HepG2 (cell line): ENCODE results near the gene C9orf85. TPM values are rescaled to one million over a fixed set of nuclear protein-coding genes. Genes with fewer than 3 reads are reported as not detected.

Experiments used
- ATAC-seq: fragments of 200-7000 bp; cut with Tn5 transposase; 3 replicates; pipeline ENCODE4 v1.9.1; 2020; ENCODE audit warnings: mild to moderate bottlenecking, moderate library complexity
- BruUV-seq: library from RNA; stranded (reverse); fragments of 400-500 nt; replicated peaks from 2 replicates; lab custom pipeline; 2021; lab: Mats Ljungman, UMichigan
- CTCF ChIA-PET: fragments of 300-600 bp; formaldehyde crosslinking; extraction: SDS; loops from one replicate; lab custom pipeline; 2021; ENCODE audit warnings: low total read pairs, inconsistent platforms, low intra/inter-chr PET ratio; lab: Yijun Ruan, JAX
- POLR2A ChIA-PET: fragments of 350-600 bp; sonication (Branson Sonifier 250); formaldehyde crosslinking; loops from one replicate; lab custom pipeline; 2020; ENCODE audit warnings: antibody characterized with exemption, inconsistent platforms; lab: Yijun Ruan, JAX
- DNase-seq: peaks from one replicate; pipeline ENCODE4 v3.0.0-alpha.2; 2015; ENCODE audit warnings: low spot score
- FAIRE-seq: peaks from 3 replicates; lab custom pipeline; 2011; peaks lifted over from hg19 to GRCh38; lab: Jason Lieb, UNC
- H2AFZ ChIP-seq: one replicate; pipeline ENCODE4 v1.6.1; 2011; ENCODE audit warnings: low read length, inconsistent platforms
- H3K27ac ChIP-seq: fragments of 300-600 bp; 3 replicates; pipeline ENCODE4 v1.8.0; 2011; ENCODE audit warnings: mixed run types, mild to moderate bottlenecking, mixed read lengths, low read length, inconsistent platforms; ENCODE audit not compliant: insufficient read depth; ENCODE audit errors: extremely low read length
- H3K27me3 ChIP-seq, 2 experiments: fragments of 200-600 bp in 1 of 2; 2 replicates in 1 of 2; 3 replicates in 1 of 2; pipeline versions ENCODE4 v1.6.0 to v1.8.0; 2011; ENCODE audit warnings: low read length in 2 of 2, mild to moderate bottlenecking in 2 of 2, moderate library complexity in 2 of 2, inconsistent platforms in 1 of 2; ENCODE audit not compliant: insufficient read depth in 2 of 2, control insufficient read depth in 1 of 2
- H3K36me3 ChIP-seq, 2 experiments: fragments of 200-600 bp in 1 of 2; replicated peaks in 1 of 2; 2 replicates in 1 of 2; 3 replicates in 1 of 2; pipeline versions ENCODE4 v1.5.1 to v1.8.0; 2011; ENCODE audit warnings: low read length in 2 of 2, inconsistent platforms in 1 of 2; ENCODE audit not compliant: insufficient read depth in 2 of 2, control insufficient read depth in 1 of 2
- H3K4me1 ChIP-seq: 2 replicates; pipeline ENCODE4 v1.5.1; 2012; ENCODE audit warnings: low read length, inconsistent platforms; ENCODE audit not compliant: insufficient read depth
- H3K4me2 ChIP-seq: 2 replicates; pipeline ENCODE4 v1.6.0; 2011; ENCODE audit warnings: low read depth, low read length, inconsistent platforms
- H3K4me3 ChIP-seq, 3 experiments: fragments of 200-600 bp in 1 of 3; sonication (generic), shearing (Covaris generic) in 1 of 3; replicated peaks in 1 of 3; 2 replicates each; pipeline ENCODE4 v1.5.1; 2011 to 2016; ENCODE audit warnings: low read length in 3 of 3, inconsistent platforms in 2 of 3, low read depth in 2 of 3, mild to moderate bottlenecking in 2 of 3, control low read depth in 1 of 3, mixed read lengths in 1 of 3; ENCODE audit not compliant: insufficient read depth in 1 of 3
- H3K79me2 ChIP-seq: one replicate; pipeline ENCODE4 v1.6.1; 2011; ENCODE audit warnings: low read length, inconsistent platforms; ENCODE audit not compliant: insufficient read depth
- H3K9ac ChIP-seq: 2 replicates; pipeline ENCODE4 v1.6.0; 2011; ENCODE audit warnings: mild to moderate bottlenecking, low read depth, low read length, inconsistent platforms; ENCODE audit not compliant: insufficient read depth
- H3K9me3 ChIP-seq: 2 replicates; pipeline ENCODE4 v1.5.1; 2012; ENCODE audit warnings: mild to moderate bottlenecking, low read length
- H4K20me1 ChIP-seq: 2 replicates; pipeline ENCODE4 v1.6.0; 2011; ENCODE audit warnings: inconsistent platforms, mild to moderate bottlenecking, low read length, moderate library complexity; ENCODE audit not compliant: insufficient read depth
- FLYWCH1 ChIP-seq: sonication (generic); formaldehyde crosslinking; IDR thresholded peaks from 2 replicates; pipeline ENCODE4 v1.8.1; 2023; ENCODE audit warnings: mild to moderate bottlenecking, missing genetic modification reagents
- GFI1 ChIP-seq: sonication (generic); formaldehyde crosslinking; IDR thresholded peaks from 2 replicates; pipeline ENCODE4 v1.5.0; 2020; ENCODE audit warnings: missing genetic modification reagents, mild to moderate bottlenecking, borderline replicate concordance
- NBN ChIP-seq: fragments of 450-650 bp; conservative IDR thresholded peaks from 2 replicates; pipeline ENCODE4 v1.6.1; 2017
- TBX3 ChIP-seq: fragments of 450-650 bp; IDR thresholded peaks from 2 replicates; pipeline ENCODE4 v1.6.1; 2017; ENCODE audit warnings: antibody characterized with exemption, mild to moderate bottlenecking, inconsistent platforms, borderline replicate concordance
- XRCC5 ChIP-seq: fragments of 200-400 bp; formaldehyde crosslinking; optimal IDR thresholded peaks from 2 replicates; pipeline ENCODE3; 2017; ENCODE audit warnings: mild to moderate bottlenecking, low read length
- ZNF264 ChIP-seq: sonication (generic); formaldehyde crosslinking; IDR thresholded peaks from 2 replicates; pipeline ENCODE4 v1.4.0; 2020; ENCODE audit warnings: missing genetic modification reagents
- WGBS: methylation state at CpG from one replicate; pipeline ENCODE4 v1.1.6; 2017; ENCODE audit warnings: low lambda C conversion rate; 5-methylcytosine and 5-hydroxymethylcytosine counted together
- in situ Hi-C: cut with HindIII; loops from 2 replicates; pipeline ENCODE4 v1.10.0; 2017; ENCODE audit warnings: low pct_unique_long_range_greater_than_20kb; ENCODE audit not compliant: extremely low pct_ligation_motif_present
- intact Hi-C: fragments of 100-400 bp; cut with micrococcal nuclease; formaldehyde crosslinking; loops from one replicate; pipeline ENCODE4 v1.10.0; 2022; ENCODE audit not compliant: unreplicated experiment
- polyA plus RNA-seq, 8 experiments: library from polyadenylated mRNA; depleted of rRNA in 3 of 8; stranded (reverse) in 7 of 8; unstranded in 1 of 8; fragments of >200 nt; fragmentation: Illumina TruSeq in 4 of 8; extraction: Trizol in 4 of 8; gene quantifications; 2 replicates each; pipeline versions ENCODE4 v1.2.1 to v1.2.3, GENCODE V29; 2011 to 2016; ENCODE audit warnings: low read depth in 4 of 8, missing spikeins in 1 of 8, mixed read lengths in 1 of 8; ENCODE audit not compliant: insufficient read depth in 1 of 8
- total RNA-seq, 5 experiments: library from RNA; depleted of rRNA; stranded (reverse); fragments of >200 nt; fragmentation: Illumina TruSeq; extraction: Trizol; gene quantifications; 2 replicates each; pipeline ENCODE4 v1.2.3, GENCODE V29; 2016; ENCODE audit warnings: low read depth in 1 of 5
- TF ChIP-seq, protein P1 (sequence below): IDR thresholded peaks from 2 replicates; pipeline ENCODE4 v1.6.1; 2016; ENCODE audit warnings: mild to moderate bottlenecking, missing biosample characterization, missing genetic modification reagents
- TF ChIP-seq, protein P2 (sequence below), 2 experiments: fragments of 450-650 bp in 1 of 2; sonication (generic) in 1 of 2; formaldehyde crosslinking in 1 of 2; IDR thresholded peaks; 2 replicates each; pipeline versions ENCODE4 v1.6.1 to v1.8.0; 2016 to 2022; ENCODE audit warnings: antibody characterized with exemption in 1 of 2, mild to moderate bottlenecking in 1 of 2, missing genetic modification reagents in 1 of 2

Gene C9orf85
- total and polyA plus RNA-seq, 2 of the 13 experiments (the other 11 are each of a cell fraction or from before 2014, with no cell fraction given), result 9.9 to 13.9 TPM

DNA sequence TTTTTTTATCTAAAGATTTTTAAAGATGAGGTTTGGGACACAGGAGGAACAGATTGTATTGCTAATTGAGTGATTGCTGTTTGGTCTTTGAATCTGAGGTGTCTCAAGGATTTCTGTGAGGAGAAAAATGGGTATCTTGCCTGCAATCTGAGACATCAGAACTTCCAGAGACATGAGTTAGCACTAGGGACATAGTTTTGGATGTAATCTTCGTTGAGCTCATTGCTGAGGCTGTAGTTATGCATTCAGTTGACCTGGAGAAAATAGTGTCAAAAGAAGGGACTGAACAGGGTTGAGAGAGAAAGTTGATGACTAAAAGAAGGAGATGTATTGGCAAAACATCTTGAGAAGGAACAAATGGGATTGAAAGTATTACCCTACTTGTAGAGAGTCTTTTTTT, 24.6 kb downstream of the C9orf85 start:
- no TSS peak for BruUV-seq
- no peak overlapping the region for H3K4me3 ChIP-seq
- FAIRE-seq, result no peak
- H4K20me1 ChIP-seq, result 0 out of 2 replicates have a peak, but pooled peaks cover under 1% of the 10 kb centered on the region
- 0 out of 5 replicates have a peak, but pooled peaks cover 0 to 3% of the 10 kb centered on the region in 2 experiments for H3K36me3 ChIP-seq
- TF ChIP-seq ZNF264 (CRISPR knock-in tag), result no peak
- TF ChIP-seq, all 625 proteins: peak for 0
- no peaks in the 10 kb centered on the region for H3K9me3 ChIP-seq
- in situ Hi-C loops, result no loop called here
- H3K4me1 ChIP-seq, result peaks cover 3% of the 10 kb centered on the region
- no peak overlapping the region for H3K27ac ChIP-seq
- ATAC-seq, result no peak
- intact Hi-C loops, result no loop called here
- H3K79me2 ChIP-seq, result peaks cover 12% of the 10 kb centered on the region
- 79% methylated on average over 1 of the region's 1 CpG for WGBS
- no peaks in the 10 kb centered on the region for H3K27me3 ChIP-seq
- no peak overlapping the region for H3K9ac ChIP-seq
- no peak overlapping the region for H2AFZ ChIP-seq
- CTCF ChIA-PET, result no interaction called here
- no peak for DNase-seq
- POLR2A ChIA-PET, result interaction anchor here (1.0 kb wide), 1 partner anchor 25 kb away, joined by 4 read pairs; the partner anchor contains the start of genes ABHD17B and C9orf85
- no peak overlapping the region for H3K4me2 ChIP-seq

DNA sequence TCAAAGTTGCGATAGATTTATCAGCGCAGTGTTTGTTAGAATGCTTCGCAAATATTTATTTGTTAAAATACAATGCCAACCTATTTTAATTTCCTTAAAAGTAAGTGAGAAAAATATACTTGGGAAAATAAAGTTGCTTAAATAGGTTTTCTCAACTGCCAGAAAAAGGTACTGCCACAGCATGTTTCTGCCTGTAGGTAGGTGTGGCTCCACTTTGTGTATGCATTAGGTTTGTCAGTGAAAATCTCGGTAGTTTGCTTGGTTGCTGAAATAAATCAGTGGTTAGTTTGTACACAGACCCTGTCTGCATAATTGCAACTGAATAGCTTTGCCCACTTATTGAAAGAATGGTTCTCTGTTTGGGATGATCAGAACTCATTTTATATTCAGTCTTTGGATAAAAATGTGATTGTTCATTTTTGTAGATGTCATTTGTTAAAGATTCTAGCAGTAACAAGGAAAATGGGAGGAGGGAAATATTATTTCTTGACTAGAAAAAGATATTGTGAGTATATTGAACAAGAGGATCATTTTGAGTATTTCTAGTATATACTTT, 25.7 kb downstream of the C9orf85 start:
- no peaks in the 10 kb centered on the region for H3K9me3 ChIP-seq
- in situ Hi-C loops (no loop called here), intact Hi-C loops (no loop called here)
- FAIRE-seq (no peak), DNase-seq (no peak), ATAC-seq (no peak)
- 0 out of 5 replicates have a peak, but pooled peaks cover 0 to 3% of the 10 kb centered on the region in 2 experiments for H3K36me3 ChIP-seq
- H3K27me3 ChIP-seq, result no peaks in the 10 kb centered on the region
- 0 out of 2 replicates have a peak, but pooled peaks cover 2% of the 10 kb centered on the region for H4K20me1 ChIP-seq
- peaks cover 14% of the 10 kb centered on the region for H3K79me2 ChIP-seq
- no TSS peak for BruUV-seq
- ChIA-PET POLR2A (interaction anchor here (1.0 kb wide), 1 partner anchor 26 kb away, joined by 4 read pairs; the partner anchor contains the start of genes ABHD17B and C9orf85), CTCF (no interaction called here)
- no peaks in the 10 kb centered on the region for H3K4me1 ChIP-seq
- 92% methylated on average over 4 of the region's 4 CpGs for WGBS
- no peak overlapping the region for H3K9ac ChIP-seq
- no peak overlapping the region for H2AFZ ChIP-seq
- no peak overlapping the region for H3K4me2 ChIP-seq
- H3K4me3 ChIP-seq, result no peak overlapping the region
- no peak overlapping the region for H3K27ac ChIP-seq
- no peak for TF ChIP-seq GFI1
- no peak for TF ChIP-seq NBN
- TF ChIP-seq TBX3, result no peak
- TF ChIP-seq XRCC5, result no peak
- TF ChIP-seq, protein P1, sequence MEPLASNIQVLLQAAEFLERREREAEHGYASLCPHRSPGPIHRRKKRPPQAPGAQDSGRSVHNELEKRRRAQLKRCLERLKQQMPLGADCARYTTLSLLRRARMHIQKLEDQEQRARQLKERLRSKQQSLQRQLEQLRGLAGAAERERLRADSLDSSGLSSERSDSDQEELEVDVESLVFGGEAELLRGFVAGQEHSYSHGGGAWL (CRISPR knock-in tag), result no peak
- no peak for TF ChIP-seq FLYWCH1
- TF ChIP-seq, protein P2, sequence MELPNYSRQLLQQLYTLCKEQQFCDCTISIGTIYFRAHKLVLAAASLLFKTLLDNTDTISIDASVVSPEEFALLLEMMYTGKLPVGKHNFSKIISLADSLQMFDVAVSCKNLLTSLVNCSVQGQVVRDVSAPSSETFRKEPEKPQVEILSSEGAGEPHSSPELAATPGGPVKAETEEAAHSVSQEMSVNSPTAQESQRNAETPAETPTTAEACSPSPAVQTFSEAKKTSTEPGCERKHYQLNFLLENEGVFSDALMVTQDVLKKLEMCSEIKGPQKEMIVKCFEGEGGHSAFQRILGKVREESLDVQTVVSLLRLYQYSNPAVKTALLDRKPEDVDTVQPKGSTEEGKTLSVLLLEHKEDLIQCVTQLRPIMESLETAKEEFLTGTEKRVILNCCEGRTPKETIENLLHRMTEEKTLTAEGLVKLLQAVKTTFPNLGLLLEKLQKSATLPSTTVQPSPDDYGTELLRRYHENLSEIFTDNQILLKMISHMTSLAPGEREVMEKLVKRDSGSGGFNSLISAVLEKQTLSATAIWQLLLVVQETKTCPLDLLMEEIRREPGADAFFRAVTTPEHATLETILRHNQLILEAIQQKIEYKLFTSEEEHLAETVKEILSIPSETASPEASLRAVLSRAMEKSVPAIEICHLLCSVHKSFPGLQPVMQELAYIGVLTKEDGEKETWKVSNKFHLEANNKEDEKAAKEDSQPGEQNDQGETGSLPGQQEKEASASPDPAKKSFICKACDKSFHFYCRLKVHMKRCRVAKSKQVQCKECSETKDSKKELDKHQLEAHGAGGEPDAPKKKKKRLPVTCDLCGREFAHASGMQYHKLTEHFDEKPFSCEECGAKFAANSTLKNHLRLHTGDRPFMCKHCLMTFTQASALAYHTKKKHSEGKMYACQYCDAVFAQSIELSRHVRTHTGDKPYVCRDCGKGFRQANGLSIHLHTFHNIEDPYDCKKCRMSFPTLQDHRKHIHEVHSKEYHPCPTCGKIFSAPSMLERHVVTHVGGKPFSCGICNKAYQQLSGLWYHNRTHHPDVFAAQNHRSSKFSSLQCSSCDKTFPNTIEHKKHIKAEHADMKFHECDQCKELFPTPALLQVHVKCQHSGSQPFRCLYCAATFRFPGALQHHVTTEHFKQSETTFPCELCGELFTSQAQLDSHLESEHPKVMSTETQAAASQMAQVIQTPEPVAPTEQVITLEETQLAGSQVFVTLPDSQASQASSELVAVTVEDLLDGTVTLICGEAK (IDR thresholded peaks at IDR 0.05), result no peak
- TF ChIP-seq, protein P2 (CRISPR knock-in tag; IDR thresholded peaks at IDR 0.05), result no peak
